CD4-positive, CD25-positive, alpha-beta regulatory T cell (primary cell): ENCODE measurements around the gene SLC1A3. TPM values are rescaled to one million over a fixed set of nuclear protein-coding genes. Genes with fewer than 3 reads are reported as not detected.

Experiments used
- ATAC-seq, 2 donors: fragments of 150-1000 bp; cut with Tn5 transposase; one replicate each; pipeline ENCODE4 v1.10.0; 2021; ENCODE audit warnings: low read depth in 2 of 2, moderate number of reproducible peaks in 2 of 2, moderate library complexity in 1 of 2
- DNase-seq, 3 donors: peaks; one replicate each; pipeline versions ENCODE4 v3.0.0 to v3.0.0-alpha.2; 2012 to 2022; ENCODE audit warnings: mixed read lengths in 1 of 3
- H3K27ac ChIP-seq: one replicate; pipeline ENCODE4 v1.7.0; 2013; ENCODE audit warnings: mild to moderate bottlenecking, low read length; ENCODE audit not compliant: insufficient read depth, poor library complexity, severe bottlenecking
- H3K27me3 ChIP-seq: one replicate; pipeline ENCODE4 v1.7.0; 2013; ENCODE audit warnings: low read length; ENCODE audit not compliant: control insufficient read depth, insufficient read depth
- H3K36me3 ChIP-seq: one replicate; pipeline ENCODE4 v1.7.0; 2013; ENCODE audit warnings: mild to moderate bottlenecking, low read length, moderate library complexity; ENCODE audit not compliant: control insufficient read depth, insufficient read depth
- H3K4me1 ChIP-seq: 2 replicates; pipeline ENCODE4 v1.7.0; 2013; ENCODE audit warnings: mild to moderate bottlenecking, low read length; ENCODE audit not compliant: insufficient read depth, control insufficient read depth, poor library complexity, severe bottlenecking
- H3K4me3 ChIP-seq: one replicate; pipeline ENCODE4 v1.7.0; 2013; ENCODE audit warnings: low read depth, mild to moderate bottlenecking, low read length, moderate library complexity
- H3K9me3 ChIP-seq, 2 experiments: 1 replicate in 1 of 2; 2 replicates in 1 of 2; pipeline ENCODE4 v1.7.0; 2013; ENCODE audit warnings: low read length in 2 of 2, mild to moderate bottlenecking in 1 of 2, moderate library complexity in 1 of 2; ENCODE audit not compliant: control insufficient read depth in 2 of 2
- H3K27ac Mint-ChIP-seq, 3 donors: one replicate each; pipeline ENCODE4 v1.8.0; 2020 to 2022; ENCODE audit warnings: mild to moderate bottlenecking in 3 of 3, mixed read lengths in 3 of 3, moderate library complexity in 2 of 3
- H3K27me3 Mint-ChIP-seq: one replicate; pipeline ENCODE4 v1.8.0; 2022; ENCODE audit warnings: mild to moderate bottlenecking, mixed read lengths
- H3K36me3 Mint-ChIP-seq: one replicate; pipeline ENCODE4 v1.8.0; 2020; ENCODE audit warnings: mixed read lengths
- H3K4me1 Mint-ChIP-seq, 4 donors: one replicate each; pipeline ENCODE4 v1.8.0; 2020 to 2022; ENCODE audit warnings: mixed read lengths in 4 of 4, mild to moderate bottlenecking in 1 of 4
- H3K4me3 Mint-ChIP-seq, 4 donors: one replicate each; pipeline ENCODE4 v1.8.0; 2020 to 2022; ENCODE audit warnings: mild to moderate bottlenecking in 4 of 4, mixed read lengths in 4 of 4, moderate library complexity in 3 of 4
- H3K9me3 Mint-ChIP-seq, 7 donors: one replicate each; pipeline ENCODE4 v1.8.0; 2020 to 2022; ENCODE audit warnings: mixed read lengths in 7 of 7, mild to moderate bottlenecking in 3 of 7, moderate library complexity in 2 of 7
- polyA plus RNA-seq, 4 donors: library from polyadenylated mRNA; unstranded; fragments of 300-500 nt; fragmentation: Illumina TruSeq; gene quantifications; one replicate each; pipeline ENCODE4 v1.2.3, GENCODE V29; 2021
- total RNA-seq: library from RNA; stranded (reverse); gene quantifications from one replicate; pipeline ENCODE4 v1.2.3, GENCODE V29; 2022

The SLC1A3 gene
- total and polyA plus RNA-seq, 5 donors from 2014 or later: not detected

GRCh38 chr5:36726767-36727166 is 120.4 kb downstream of the SLC1A3 start:
- no peak for DNase-seq
- peaks cover 19% of the 10 kb centered on the region for H3K27me3 Mint-ChIP-seq

GRCh38 chr5:36728697-36729543 is 122.5 kb downstream of the SLC1A3 start:
- DNase-seq (peak in 2 of 3 donors; percentile 59 to 77), ATAC-seq (peak; percentile 50 to 63)
- Mint-ChIP-seq H3K9me3 (peaks cover 0 to 2% (median 0%) of the 10 kb centered on the region in 7 donors), H3K4me3 (no peak overlapping the region), H3K27me3 (peaks cover 21% of the 10 kb centered on the region), H3K36me3 (no peaks in the 10 kb centered on the region), H3K4me1 (peaks cover 0 to 15% (median 8%) of the 10 kb centered on the region in 4 donors), H3K27ac (no peak overlapping the region)
- Histone ChIP-seq H3K9me3 (no peaks in the 10 kb centered on the region), H3K4me3 (no peak overlapping the region), H3K27ac (no peak overlapping the region), H3K4me1 (no peaks in the 10 kb centered on the region), H3K27me3 (no peaks in the 10 kb centered on the region), H3K36me3 (no peaks in the 10 kb centered on the region)

More at GRCh38 chr5:36726767-36727166, 120.4 kb downstream of the SLC1A3 start:
- H3K4me3 ChIP-seq: no peak overlapping the region
- H3K9me3 ChIP-seq: no peaks in the 10 kb centered on the region
- H3K36me3 ChIP-seq: no peaks in the 10 kb centered on the region
- no peaks in the 10 kb centered on the region for H3K36me3 Mint-ChIP-seq
- no peaks in the 10 kb centered on the region for H3K27me3 ChIP-seq
- H3K27ac ChIP-seq: no peak overlapping the region
- H3K4me1 ChIP-seq: no peaks in the 10 kb centered on the region
- ATAC-seq: no peak
- H3K4me1 Mint-ChIP-seq: peaks cover 12 to 34% (median 21%) of the 10 kb centered on the region in 4 donors
- H3K4me3 Mint-ChIP-seq: no peak overlapping the region
- peaks cover 0 to 2% (median 0%) of the 10 kb centered on the region in 7 donors for H3K9me3 Mint-ChIP-seq
- no peak overlapping the region for H3K27ac Mint-ChIP-seq

- no peak overlapping the region for H3K27ac ChIP-seq
- no peak for DNase-seq
- Mint-ChIP-seq H3K27ac (no peak overlapping the region), H3K4me3 (no peak overlapping the region), H3K4me1 (peaks cover 0 to 6% (median under 1%) of the 10 kb centered on the region in 4 donors), H3K36me3 (no peaks in the 10 kb centered on the region), H3K9me3 (peaks cover 0 to 2% (median 0%) of the 10 kb centered on the region in 7 donors), H3K27me3 (peaks cover 20% of the 10 kb centered on the region)
- H3K36me3 ChIP-seq: no peaks in the 10 kb centered on the region
- no peaks in the 10 kb centered on the region for H3K27me3 ChIP-seq
- H3K4me3 ChIP-seq: no peak overlapping the region
- ATAC-seq: no peak
- H3K9me3 ChIP-seq: no peaks in the 10 kb centered on the region
- no peaks in the 10 kb centered on the region for H3K4me1 ChIP-seq
These were observed 124.3 kb downstream of the SLC1A3 start for GRCh38 chr5:36730537-36731216.

GRCh38 chr5:36733183-36733582 is 126.8 kb downstream of the SLC1A3 start:
- no peaks in the 10 kb centered on the region for H3K36me3 ChIP-seq
- DNase-seq (no peak), ATAC-seq (no peak)
- Mint-ChIP-seq H3K36me3 (no peaks in the 10 kb centered on the region), H3K9me3 (no peaks in the 10 kb centered on the region), H3K4me1 (peaks cover 0 to 6% (median under 1%) of the 10 kb centered on the region in 4 donors), H3K27ac (no peak overlapping the region), H3K27me3 (peaks cover 18% of the 10 kb centered on the region), H3K4me3 (no peak overlapping the region)
- H3K4me1 ChIP-seq: no peaks in the 10 kb centered on the region
- H3K4me3 ChIP-seq: no peak overlapping the region
- no peaks in the 10 kb centered on the region for H3K27me3 ChIP-seq
- H3K27ac ChIP-seq: no peak overlapping the region
- H3K9me3 ChIP-seq: no peaks in the 10 kb centered on the region

GRCh38 chr5:36734422-36734821 is 128.0 kb downstream of the SLC1A3 start:
- Mint-ChIP-seq H3K27me3 (peaks cover 15% of the 10 kb centered on the region), H3K4me3 (no peak overlapping the region), H3K36me3 (no peaks in the 10 kb centered on the region), H3K4me1 (peaks cover 0 to 1% (median 0%) of the 10 kb centered on the region in 4 donors), H3K27ac (no peak overlapping the region), H3K9me3 (no peaks in the 10 kb centered on the region)
- no peaks in the 10 kb centered on the region for H3K36me3 ChIP-seq
- H3K27me3 ChIP-seq: no peaks in the 10 kb centered on the region
- no peaks in the 10 kb centered on the region for H3K9me3 ChIP-seq
- no peak overlapping the region for H3K4me3 ChIP-seq
- ATAC-seq (no peak), DNase-seq (peak in 2 of 3 donors; percentile 19 to 23)
- H3K27ac ChIP-seq: no peak overlapping the region
- H3K4me1 ChIP-seq: no peaks in the 10 kb centered on the region

GRCh38 chr5:36735891-36736290 is 129.5 kb downstream of the SLC1A3 start:
- Histone ChIP-seq H3K36me3 (no peaks in the 10 kb centered on the region), H3K4me3 (no peak overlapping the region), H3K9me3 (no peaks in the 10 kb centered on the region), H3K27me3 (no peaks in the 10 kb centered on the region), H3K27ac (no peak overlapping the region), H3K4me1 (no peaks in the 10 kb centered on the region)
- DNase-seq: no peak
- Mint-ChIP-seq H3K27ac (no peak overlapping the region), H3K4me3 (no peak overlapping the region), H3K27me3 (peaks cover 15% of the 10 kb centered on the region), H3K9me3 (no peaks in the 10 kb centered on the region), H3K36me3 (no peaks in the 10 kb centered on the region), H3K4me1 (peaks cover 0 to 5% (median 0%) of the 10 kb centered on the region in 4 donors)
- ATAC-seq: no peak
